Gastrocnemius medialis (tissue), 4 donors: ENCODE results near the gene FGD4.

ENCODE experiments used
- CTCF ChIP-seq, 5 experiments: fragments of 450-650 bp in 3 of 5; fragments of 200-600 bp in 2 of 5; sonication (generic) in 2 of 5; IDR thresholded peaks in 4 of 5; conservative IDR thresholded peaks in 1 of 5; 1 replicate in 4 of 5; 2 replicates in 1 of 5; pipeline ENCODE4 v1.5.1; 2016 to 2019; ENCODE audit warnings: antibody characterized with exemption in 5 of 5, mild to moderate bottlenecking in 3 of 5, moderate library complexity in 3 of 5
- POLR2A ChIP-seq, 2 donors: fragments of 450-650 bp; IDR thresholded peaks; one replicate each; pipeline ENCODE4 v1.6.1; 2017; ENCODE audit warnings: antibody characterized with exemption in 2 of 2, mild to moderate bottlenecking in 2 of 2, moderate library complexity in 2 of 2

- TF ChIP-seq POLR2A (IDR thresholded peaks at IDR 0.05) (no peak), CTCF (IDR thresholded peaks at IDR 0.05 in 4 of 5, conservative IDR thresholded peaks at IDR 0.05 in 1 of 5) (no peak)
Observed at GRCh38 chr12:32483993-32484392, 84.6 kb downstream of the FGD4 start.
